Measurements from ENCODE around the gene YPEL3. TPM values are rescaled to one million over a fixed set of nuclear protein-coding genes. Genes with fewer than 3 reads are reported as not detected.

The YPEL3 gene
- total RNA-seq, 1 donor from 2014 or later: 37.9 TPM

DNA sequence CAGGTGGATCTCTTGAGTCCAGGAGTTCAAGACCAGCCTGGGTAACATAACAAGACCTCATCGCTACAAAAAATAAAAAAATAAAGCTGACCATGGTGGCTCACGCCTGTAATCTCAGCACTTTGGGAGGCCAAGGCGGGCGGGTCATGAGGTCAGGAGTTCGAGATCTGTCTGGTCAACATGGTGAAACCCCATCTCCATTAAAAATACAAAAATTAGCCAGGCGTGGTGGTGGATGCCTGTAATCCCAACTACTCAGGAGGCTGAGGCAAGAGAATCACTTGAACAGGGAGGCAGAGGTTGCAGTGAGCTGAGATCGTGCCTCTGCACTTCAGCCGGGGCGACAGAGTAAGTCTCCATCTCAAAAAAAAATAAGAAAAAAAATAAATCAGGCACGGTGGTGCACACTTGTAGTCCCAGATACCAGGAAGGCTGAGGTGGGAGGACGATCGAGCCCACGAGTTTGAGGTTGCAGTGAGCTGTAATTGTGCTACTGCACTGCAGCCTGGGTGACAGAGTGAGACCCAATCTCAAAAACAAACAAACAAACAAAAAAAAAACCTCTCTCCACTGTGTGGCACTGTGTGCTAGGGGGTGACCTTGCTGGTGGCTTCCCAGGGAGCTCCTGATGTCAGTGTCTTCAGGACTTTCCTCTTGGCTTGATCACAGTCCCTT lies 46.8 kb upstream of the YPEL3 start:
- H3K4me3 Mint-ChIP-seq: no peak overlapping the region
- DNase-seq (ENCODE audit: extremely low spot score, unreplicated experiment): no peak
- no peaks in the 10 kb centered on the region for H3K36me3 Mint-ChIP-seq
- H3K4me1 Mint-ChIP-seq (ENCODE audit: unreplicated experiment): no peaks in the 10 kb centered on the region
- TF ChIP-seq CTCF (conservative IDR thresholded peaks at IDR 0.05): no peak
- H3K9me3 Mint-ChIP-seq: no peaks in the 10 kb centered on the region
- H3K27ac Mint-ChIP-seq: no peak overlapping the region
- no peaks in the 10 kb centered on the region for H3K27me3 Mint-ChIP-seq

DNA sequence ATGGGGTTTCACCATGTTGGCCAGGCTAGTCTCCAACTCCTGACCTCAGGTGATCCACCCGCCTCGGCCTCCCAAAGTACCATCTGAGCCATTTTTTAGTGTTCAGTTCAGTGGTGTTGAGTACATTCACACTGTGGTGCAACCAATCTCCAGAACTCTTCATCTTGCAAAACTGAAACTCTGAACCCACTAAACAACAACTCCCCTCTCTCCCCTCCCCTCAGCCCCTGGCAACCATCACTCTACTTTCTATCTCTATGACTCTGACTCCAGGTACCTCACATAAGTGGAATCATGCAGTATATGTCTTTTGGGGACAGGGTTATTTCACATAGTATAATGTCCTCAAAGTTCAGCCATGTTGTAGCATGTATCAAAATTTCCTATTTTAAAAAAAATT lies 45.7 kb upstream of the YPEL3 start:
- Mint-ChIP-seq H3K27me3 (no peaks in the 10 kb centered on the region), H3K4me1 (ENCODE audit: unreplicated experiment) (no peaks in the 10 kb centered on the region), H3K9me3 (no peaks in the 10 kb centered on the region), H3K36me3 (no peaks in the 10 kb centered on the region), H3K27ac (no peak overlapping the region), H3K4me3 (no peak overlapping the region)
- no peak for DNase-seq (ENCODE audit: extremely low spot score, unreplicated experiment)
- no peak for TF ChIP-seq CTCF (conservative IDR thresholded peaks at IDR 0.05)

- peak overlapping the region; percentile 7 for H3K27ac Mint-ChIP-seq
These were observed 43.8 kb upstream of the YPEL3 start for GRCh38 chr16:30139583-30140481.

DNA sequence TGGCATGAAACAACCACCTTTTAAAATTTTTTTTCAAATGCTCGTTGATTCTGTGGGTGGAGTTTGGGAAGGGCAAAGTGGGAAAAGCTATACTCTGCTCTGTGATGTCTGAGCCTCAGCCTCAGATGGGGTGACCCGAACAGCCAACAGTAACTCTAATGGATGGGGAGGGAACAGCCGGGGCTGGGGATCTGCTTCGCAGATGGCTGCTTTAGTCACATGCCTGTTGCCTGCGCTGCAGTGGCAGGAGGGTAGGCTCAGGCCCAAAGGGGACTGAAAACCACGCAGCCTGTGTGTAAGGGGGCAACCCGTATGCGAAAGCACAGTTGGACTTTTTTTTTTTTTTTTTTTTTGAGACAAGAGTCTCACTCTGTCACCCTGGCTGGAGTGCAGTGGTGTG lies 41.9 kb upstream of the YPEL3 start:
- H3K9me3 Mint-ChIP-seq: no peaks in the 10 kb centered on the region
- H3K4me3 Mint-ChIP-seq: no peak overlapping the region
- no peak overlapping the region for H3K27ac Mint-ChIP-seq
- no peaks in the 10 kb centered on the region for H3K27me3 Mint-ChIP-seq
- DNase-seq (ENCODE audit: extremely low spot score, unreplicated experiment): no peak
- no peak for TF ChIP-seq CTCF (conservative IDR thresholded peaks at IDR 0.05)
- H3K4me1 Mint-ChIP-seq (ENCODE audit: unreplicated experiment): no peaks in the 10 kb centered on the region
- H3K36me3 Mint-ChIP-seq: no peaks in the 10 kb centered on the region

More at GRCh38 chr16:30139583-30140481, 43.8 kb upstream of the YPEL3 start:
- no peak for DNase-seq (ENCODE audit: extremely low spot score, unreplicated experiment)
- H3K4me1 Mint-ChIP-seq (ENCODE audit: unreplicated experiment): no peaks in the 10 kb centered on the region
- no peak for TF ChIP-seq CTCF (conservative IDR thresholded peaks at IDR 0.05)
- H3K9me3 Mint-ChIP-seq: no peaks in the 10 kb centered on the region
- no peak overlapping the region for H3K4me3 Mint-ChIP-seq
- H3K27me3 Mint-ChIP-seq: no peaks in the 10 kb centered on the region
- H3K36me3 Mint-ChIP-seq: no peaks in the 10 kb centered on the region

- Mint-ChIP-seq H3K36me3 (no peaks in the 10 kb centered on the region), H3K27ac (no peak overlapping the region), H3K4me1 (ENCODE audit: unreplicated experiment) (no peaks in the 10 kb centered on the region), H3K27me3 (no peaks in the 10 kb centered on the region), H3K9me3 (no peaks in the 10 kb centered on the region), H3K4me3 (no peak overlapping the region)
- no peak for DNase-seq (ENCODE audit: extremely low spot score, unreplicated experiment)
- TF ChIP-seq CTCF (conservative IDR thresholded peaks at IDR 0.05): no peak
These were observed 41.1 kb upstream of the YPEL3 start for GRCh38 chr16:30136971-30137605.
